Lower leg skin (tissue), 4 donors: Measurements from ENCODE around the gene CAV1. TPM values are rescaled to one million over a fixed set of nuclear protein-coding genes. Genes with fewer than 3 reads are reported as not detected.
"Not testable (repeated sequence)": the region's sequence is repeated elsewhere in the genome, so short reads cannot be mapped to it uniquely, and the experiment has no call there.

Source experiments
- DNase-seq, 2 donors: peaks; one replicate each; pipeline ENCODE4 v3.0.0-alpha.2; 2019; ENCODE audit warnings: low spot score in 2 of 2
- H3K4me3 ChIP-seq: fragments of 200-600 bp; sonication (generic); 2 replicates; pipeline ENCODE4 v1.5.1; 2017; ENCODE audit warnings: mild to moderate bottlenecking, low read depth; ENCODE audit not compliant: poor library complexity, severe bottlenecking
- CTCF ChIP-seq, 3 donors: fragments of 450-650 bp; IDR thresholded peaks; one replicate each; pipeline ENCODE4 v1.5.1; 2016; ENCODE audit warnings: antibody characterized with exemption in 3 of 3, mild to moderate bottlenecking in 3 of 3, moderate library complexity in 2 of 3
- POLR2A ChIP-seq, 2 donors: fragments of 450-650 bp; IDR thresholded peaks; one replicate each; pipeline ENCODE4 v1.6.1; 2016 to 2017; ENCODE audit warnings: antibody characterized with exemption in 2 of 2, mild to moderate bottlenecking in 1 of 2, moderate library complexity in 1 of 2
- WGBS, 2 donors: methylation state at CpG; one replicate each; pipeline ENCODE4 v1.1.5; 2018; 5-methylcytosine and 5-hydroxymethylcytosine counted together
- intact Hi-C: fragments of 100-400 bp; cut with DNase I; formaldehyde crosslinking; loops from one replicate; pipeline ENCODE4 v1.15.0; 2023; ENCODE audit warnings: low total_unique reads
- total RNA-seq, 4 donors: library from RNA; depleted of rRNA; stranded (reverse); fragments of >200 nt; gene quantifications; one replicate each; pipeline ENCODE4 v1.1.0, GENCODE V29; 2016

Gene CAV1
- total RNA-seq, 4 donors from 2014 or later = 78.7 to 178 (median 139) TPM

- intact Hi-C loops = no loop called here
- DNase-seq = no peak
- 52% methylated on average over 5 of the region's 5 CpGs for WGBS, 2 donors
- H3K4me3 ChIP-seq = no peak overlapping the region
- TF ChIP-seq POLR2A (IDR thresholded peaks at IDR 0.05) (no peak), CTCF (IDR thresholded peaks at IDR 0.05) (no peak)
These were observed 58.1 kb downstream of the CAV1 start for GRCh38 chr7:116582806-116583444.

GRCh38 chr7:116583653-116584052 lies 58.8 kb downstream of the CAV1 start:
- intact Hi-C loops = no loop called here
- DNase-seq = no peak
- no peak overlapping the region for H3K4me3 ChIP-seq
- TF ChIP-seq POLR2A (IDR thresholded peaks at IDR 0.05) (no peak), CTCF (IDR thresholded peaks at IDR 0.05) (no peak)
- WGBS, 2 donors = 26 to 55% methylated on average over 1 of the region's 1 CpG

- H3K4me3 ChIP-seq = no peak overlapping the region
- intact Hi-C loops = no loop called here
- no peak for DNase-seq
- WGBS, 2 donors = 49 to 59% methylated on average over 1 of the region's 1 CpG
- TF ChIP-seq POLR2A (IDR thresholded peaks at IDR 0.05) (no peak), CTCF (IDR thresholded peaks at IDR 0.05) (no peak)
These were observed 59.9 kb downstream of the CAV1 start for GRCh38 chr7:116584721-116585120.

GRCh38 chr7:116585392-116585791 lies 60.6 kb downstream of the CAV1 start:
- no peak for DNase-seq
- TF ChIP-seq POLR2A (IDR thresholded peaks at IDR 0.05) (no peak), CTCF (IDR thresholded peaks at IDR 0.05) (no peak)
- no peak overlapping the region for H3K4me3 ChIP-seq
- WGBS, 2 donors = 88 to 94% methylated on average over 3 of the region's 3 CpGs
- intact Hi-C loops = no loop called here

- TF ChIP-seq CTCF (IDR thresholded peaks at IDR 0.05) (no peak), POLR2A (IDR thresholded peaks at IDR 0.05) (no peak)
- no peak overlapping the region for H3K4me3 ChIP-seq
- 85 to 89% methylated on average over 5 of the region's 5 CpGs for WGBS, 2 donors
- no peak for DNase-seq
- intact Hi-C loops = loop anchor here (2.0 kb wide), 1 partner anchor 327 kb away; no protein-coding TSS in a partner anchor
These were observed 61.1 kb downstream of the CAV1 start for GRCh38 chr7:116585967-116586366.

- H3K4me3 ChIP-seq, DNase-seq: not testable (repeated sequence)
- intact Hi-C loops = loop anchor here (2.0 kb wide), 1 partner anchor 328 kb away; no protein-coding TSS in a partner anchor
- 94 to 95% methylated on average over 3 of the region's 3 CpGs for WGBS, 2 donors
These were observed 62.4 kb downstream of the CAV1 start for GRCh38 chr7:116587200-116587599.
